ENCODE data around the gene MEGF11. TPM values are rescaled to one million over a fixed set of nuclear protein-coding genes. Genes with fewer than 3 reads are reported as not detected.

MEGF11 gene
- total and polyA plus RNA-seq, 2 donors (not counting 1 experiment from before 2014, with no cell fraction given), result under 0.01 TPM; not detected in 1

GRCh38 chr15:66112388-66112787 is 141.2 kb downstream of the MEGF11 start:
- no peak overlapping the region for H2AFZ ChIP-seq (ENCODE audit: low read length)
- no peak for DNase-seq (ENCODE audit: low read depth in 2 of 2)
- no peak for TF ChIP-seq EZH2 (IDR thresholded peaks at IDR 0.05; ENCODE audit: low read length, missing control alignments)
- TF ChIP-seq, protein P1, sequence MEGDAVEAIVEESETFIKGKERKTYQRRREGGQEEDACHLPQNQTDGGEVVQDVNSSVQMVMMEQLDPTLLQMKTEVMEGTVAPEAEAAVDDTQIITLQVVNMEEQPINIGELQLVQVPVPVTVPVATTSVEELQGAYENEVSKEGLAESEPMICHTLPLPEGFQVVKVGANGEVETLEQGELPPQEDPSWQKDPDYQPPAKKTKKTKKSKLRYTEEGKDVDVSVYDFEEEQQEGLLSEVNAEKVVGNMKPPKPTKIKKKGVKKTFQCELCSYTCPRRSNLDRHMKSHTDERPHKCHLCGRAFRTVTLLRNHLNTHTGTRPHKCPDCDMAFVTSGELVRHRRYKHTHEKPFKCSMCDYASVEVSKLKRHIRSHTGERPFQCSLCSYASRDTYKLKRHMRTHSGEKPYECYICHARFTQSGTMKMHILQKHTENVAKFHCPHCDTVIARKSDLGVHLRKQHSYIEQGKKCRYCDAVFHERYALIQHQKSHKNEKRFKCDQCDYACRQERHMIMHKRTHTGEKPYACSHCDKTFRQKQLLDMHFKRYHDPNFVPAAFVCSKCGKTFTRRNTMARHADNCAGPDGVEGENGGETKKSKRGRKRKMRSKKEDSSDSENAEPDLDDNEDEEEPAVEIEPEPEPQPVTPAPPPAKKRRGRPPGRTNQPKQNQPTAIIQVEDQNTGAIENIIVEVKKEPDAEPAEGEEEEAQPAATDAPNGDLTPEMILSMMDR (conservative IDR thresholded peaks at IDR 0.05 in 1 of 2, IDR thresholded peaks at IDR 0.05 in 1 of 2; ENCODE audit: low read depth in 1 of 2, low read length in 2 of 2), result no peak
- no peaks in the 10 kb centered on the region for H4K20me1 ChIP-seq (ENCODE audit: control insufficient read depth, extremely low read depth, insufficient read depth, low read length)
- no peak overlapping the region for H3K4me2 ChIP-seq (ENCODE audit: extremely low read depth, insufficient read depth, low read length)
- H3K9ac ChIP-seq (ENCODE audit: insufficient read depth, low read length), result no peak overlapping the region
- H3K36me3 ChIP-seq (ENCODE audit: control insufficient read depth, insufficient read depth, low read length), result no peaks in the 10 kb centered on the region
- H3K9me3 ChIP-seq (ENCODE audit: control insufficient read depth, insufficient read depth, low read depth, low read length), result no peaks in the 10 kb centered on the region
- H3K4me1 ChIP-seq (ENCODE audit: control insufficient read depth, extremely low read depth, insufficient read depth, low read length), result no peaks in the 10 kb centered on the region
- H3K79me2 ChIP-seq (ENCODE audit: control insufficient read depth, insufficient read depth, low read length), result no peaks in the 10 kb centered on the region
- no peak overlapping the region for H3K27ac ChIP-seq (ENCODE audit: insufficient read depth, low read length)
- H3K4me3 ChIP-seq (replicated peaks in 1 of 4; ENCODE audit: control extremely low read depth in 1 of 4, insufficient read depth in 1 of 4, low read depth in 3 of 4, low read length in 4 of 4), result no peak overlapping the region
- no peaks in the 10 kb centered on the region for H3K27me3 ChIP-seq (ENCODE audit: control insufficient read depth, insufficient read depth, low read length)

GRCh38 chr15:66111363-66111762 is 142.2 kb downstream of the MEGF11 start:
- Histone ChIP-seq H3K4me1 (ENCODE audit: control insufficient read depth, extremely low read depth, insufficient read depth, low read length) (no peaks in the 10 kb centered on the region), H3K9ac (ENCODE audit: insufficient read depth, low read length) (no peak overlapping the region), H3K36me3 (ENCODE audit: control insufficient read depth, insufficient read depth, low read length) (no peaks in the 10 kb centered on the region), H2AFZ (ENCODE audit: low read length) (no peak overlapping the region), H4K20me1 (ENCODE audit: control insufficient read depth, extremely low read depth, insufficient read depth, low read length) (no peaks in the 10 kb centered on the region), H3K27ac (ENCODE audit: insufficient read depth, low read length) (no peak overlapping the region), H3K4me3 (replicated peaks in 1 of 4; ENCODE audit: control extremely low read depth in 1 of 4, insufficient read depth in 1 of 4, low read depth in 3 of 4, low read length in 4 of 4) (no peak overlapping the region), H3K4me2 (ENCODE audit: extremely low read depth, insufficient read depth, low read length) (no peak overlapping the region), H3K9me3 (ENCODE audit: control insufficient read depth, insufficient read depth, low read depth, low read length) (no peaks in the 10 kb centered on the region), H3K79me2 (ENCODE audit: control insufficient read depth, insufficient read depth, low read length) (no peaks in the 10 kb centered on the region), H3K27me3 (ENCODE audit: control insufficient read depth, insufficient read depth, low read length) (no peaks in the 10 kb centered on the region)
- TF ChIP-seq, protein P1 (conservative IDR thresholded peaks at IDR 0.05 in 1 of 2, IDR thresholded peaks at IDR 0.05 in 1 of 2; ENCODE audit: low read depth in 1 of 2, low read length in 2 of 2), result no peak
- no peak for TF ChIP-seq EZH2 (IDR thresholded peaks at IDR 0.05; ENCODE audit: low read length, missing control alignments)
- DNase-seq (ENCODE audit: low read depth in 2 of 2), result no peak

DNA sequence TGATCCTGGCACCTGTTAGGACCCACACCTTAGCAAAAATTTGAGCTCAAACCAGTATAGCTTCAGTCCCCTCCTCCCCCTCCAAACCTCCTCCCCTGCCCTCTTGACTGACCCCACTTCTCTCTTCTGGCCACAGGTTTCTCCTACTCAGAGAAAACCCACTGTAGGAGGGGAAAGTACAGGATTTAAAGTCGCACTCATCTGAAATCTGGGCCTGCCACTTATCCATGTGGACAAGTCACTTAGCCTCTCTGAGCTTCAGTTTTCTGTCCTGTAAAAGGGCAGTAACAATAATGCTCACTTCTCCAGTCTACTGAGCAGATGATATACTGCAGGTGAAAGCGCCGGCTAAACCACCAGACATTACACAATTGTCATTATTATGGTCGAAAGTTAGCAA is 142.7 kb downstream of the MEGF11 start:
- Histone ChIP-seq H3K27ac (ENCODE audit: insufficient read depth, low read length) (no peak overlapping the region), H3K36me3 (ENCODE audit: control insufficient read depth, insufficient read depth, low read length) (no peaks in the 10 kb centered on the region), H3K27me3 (ENCODE audit: control insufficient read depth, insufficient read depth, low read length) (peaks cover under 1% of the 10 kb centered on the region), H3K9ac (ENCODE audit: insufficient read depth, low read length) (no peak overlapping the region), H3K4me1 (ENCODE audit: control insufficient read depth, extremely low read depth, insufficient read depth, low read length) (no peaks in the 10 kb centered on the region), H3K9me3 (ENCODE audit: control insufficient read depth, insufficient read depth, low read depth, low read length) (no peaks in the 10 kb centered on the region), H3K4me3 (replicated peaks in 1 of 4; ENCODE audit: control extremely low read depth in 1 of 4, insufficient read depth in 1 of 4, low read depth in 3 of 4, low read length in 4 of 4) (no peak overlapping the region), H4K20me1 (ENCODE audit: control insufficient read depth, extremely low read depth, insufficient read depth, low read length) (no peaks in the 10 kb centered on the region), H3K4me2 (ENCODE audit: extremely low read depth, insufficient read depth, low read length) (no peak overlapping the region), H2AFZ (ENCODE audit: low read length) (no peak overlapping the region), H3K79me2 (ENCODE audit: control insufficient read depth, insufficient read depth, low read length) (no peaks in the 10 kb centered on the region)
- no peak for DNase-seq (ENCODE audit: low read depth in 2 of 2)
- no peak for TF ChIP-seq EZH2 (IDR thresholded peaks at IDR 0.05; ENCODE audit: low read length, missing control alignments)
- TF ChIP-seq, protein P1 (conservative IDR thresholded peaks at IDR 0.05 in 1 of 2, IDR thresholded peaks at IDR 0.05 in 1 of 2; ENCODE audit: low read depth in 1 of 2, low read length in 2 of 2), result no peak
